ENCODE measurements around the gene EEF1G. TPM values are rescaled to one million over a fixed set of nuclear protein-coding genes. Genes with fewer than 3 reads are reported as not detected.

EEF1G gene
- total and polyA plus RNA-seq, 2 of the 13 experiments (the other 11 are each of a cell fraction or from before 2014, with no cell fraction given), result 1,787 to 2,144 TPM

DNA sequence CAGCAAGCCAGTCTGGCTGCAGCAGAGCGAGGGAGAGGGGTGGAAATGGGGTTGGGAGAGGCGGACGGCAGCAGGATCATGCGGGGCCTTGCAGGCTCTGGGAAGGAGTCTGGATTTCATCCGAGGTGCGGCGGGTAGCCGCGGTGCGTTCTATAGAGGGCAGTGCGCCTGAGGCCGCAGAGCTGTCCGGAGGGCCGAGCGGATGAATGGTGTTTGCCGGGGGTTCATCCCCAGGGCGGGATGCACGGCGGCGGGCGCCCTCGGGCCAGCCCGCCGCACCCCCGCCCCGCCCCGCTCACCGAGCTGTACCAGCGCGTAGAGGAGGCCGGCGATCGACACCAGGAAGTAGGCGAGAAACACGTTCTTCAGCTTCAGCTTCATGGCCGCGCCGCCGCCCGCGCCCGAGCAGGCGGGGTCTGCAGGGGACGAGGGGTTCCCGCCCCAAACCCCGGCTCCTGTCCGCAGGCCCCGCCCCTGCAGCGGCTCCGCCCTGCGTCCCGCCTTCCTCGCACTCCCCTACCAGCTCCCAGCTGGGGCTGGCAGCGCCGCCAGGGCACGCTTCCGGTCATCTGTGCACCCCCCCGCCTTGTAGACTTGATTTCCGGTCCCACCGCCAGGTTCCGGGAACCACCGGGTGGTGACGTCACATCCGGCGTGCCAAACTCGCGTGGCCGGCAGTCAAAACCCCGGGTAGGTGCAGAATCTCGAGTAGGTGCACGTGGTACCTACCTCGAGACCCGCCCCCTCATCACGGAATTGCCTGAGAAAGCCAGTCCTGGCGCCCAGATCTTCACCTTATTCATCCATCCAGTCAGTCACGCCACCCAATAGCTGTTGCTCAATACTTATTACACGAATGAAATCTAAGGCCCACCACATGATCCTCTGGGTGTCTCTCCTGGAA, 48.1 kb upstream of the EEF1G start, which contains the start of gene B3GAT3 (continued):
- TF ChIP-seq, protein P1, sequence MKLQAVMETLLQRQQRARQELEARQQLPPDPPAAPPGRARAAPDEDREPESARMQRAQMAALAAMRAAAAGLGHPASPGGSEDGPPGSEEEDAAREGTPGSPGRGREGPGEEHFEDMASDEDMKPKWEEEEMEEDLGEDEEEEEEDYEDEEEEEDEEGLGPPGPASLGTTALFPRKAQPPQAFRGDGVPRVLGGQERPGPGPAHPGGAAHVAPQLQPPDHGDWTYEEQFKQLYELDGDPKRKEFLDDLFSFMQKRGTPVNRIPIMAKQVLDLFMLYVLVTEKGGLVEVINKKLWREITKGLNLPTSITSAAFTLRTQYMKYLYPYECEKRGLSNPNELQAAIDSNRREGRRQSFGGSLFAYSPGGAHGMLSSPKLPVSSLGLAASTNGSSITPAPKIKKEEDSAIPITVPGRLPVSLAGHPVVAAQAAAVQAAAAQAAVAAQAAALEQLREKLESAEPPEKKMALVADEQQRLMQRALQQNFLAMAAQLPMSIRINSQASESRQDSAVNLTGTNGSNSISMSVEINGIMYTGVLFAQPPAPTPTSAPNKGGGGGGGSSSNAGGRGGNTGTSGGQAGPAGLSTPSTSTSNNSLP (IDR thresholded peaks at IDR 0.05; ENCODE audit: low read depth, low read length), result peak; percentile 49; the same call in 1 of the 2 replicates
- TF ChIP-seq ZNF672 (CRISPR knock-in tag; IDR thresholded peaks at IDR 0.05) (no peak), ZNF766 (CRISPR knock-in tag; IDR thresholded peaks at IDR 0.05; ENCODE audit: borderline replicate concordance) (peak; percentile 69; the same call in 1 of the 2 replicates), MED1 (CRISPR knock-in tag; IDR thresholded peaks at IDR 0.05) (peak; percentile 78), NCOA5 (CRISPR knock-in tag; IDR thresholded peaks at IDR 0.05) (no peak), ESRRA (CRISPR knock-in tag; IDR thresholded peaks at IDR 0.05; ENCODE audit: low read depth) (no peak; the same call in 1 of the 2 replicates), ZNF382 (CRISPR knock-in tag; IDR thresholded peaks at IDR 0.05; ENCODE audit: borderline replicate concordance) (no peak), KAT2B (IDR thresholded peaks at IDR 0.05; ENCODE audit: borderline replicate concordance, low read depth, low read length) (no peak), ZNF839 (CRISPR knock-in tag; IDR thresholded peaks at IDR 0.05; ENCODE audit: borderline replicate concordance) (no peak)
- TF ChIP-seq, protein P2, sequence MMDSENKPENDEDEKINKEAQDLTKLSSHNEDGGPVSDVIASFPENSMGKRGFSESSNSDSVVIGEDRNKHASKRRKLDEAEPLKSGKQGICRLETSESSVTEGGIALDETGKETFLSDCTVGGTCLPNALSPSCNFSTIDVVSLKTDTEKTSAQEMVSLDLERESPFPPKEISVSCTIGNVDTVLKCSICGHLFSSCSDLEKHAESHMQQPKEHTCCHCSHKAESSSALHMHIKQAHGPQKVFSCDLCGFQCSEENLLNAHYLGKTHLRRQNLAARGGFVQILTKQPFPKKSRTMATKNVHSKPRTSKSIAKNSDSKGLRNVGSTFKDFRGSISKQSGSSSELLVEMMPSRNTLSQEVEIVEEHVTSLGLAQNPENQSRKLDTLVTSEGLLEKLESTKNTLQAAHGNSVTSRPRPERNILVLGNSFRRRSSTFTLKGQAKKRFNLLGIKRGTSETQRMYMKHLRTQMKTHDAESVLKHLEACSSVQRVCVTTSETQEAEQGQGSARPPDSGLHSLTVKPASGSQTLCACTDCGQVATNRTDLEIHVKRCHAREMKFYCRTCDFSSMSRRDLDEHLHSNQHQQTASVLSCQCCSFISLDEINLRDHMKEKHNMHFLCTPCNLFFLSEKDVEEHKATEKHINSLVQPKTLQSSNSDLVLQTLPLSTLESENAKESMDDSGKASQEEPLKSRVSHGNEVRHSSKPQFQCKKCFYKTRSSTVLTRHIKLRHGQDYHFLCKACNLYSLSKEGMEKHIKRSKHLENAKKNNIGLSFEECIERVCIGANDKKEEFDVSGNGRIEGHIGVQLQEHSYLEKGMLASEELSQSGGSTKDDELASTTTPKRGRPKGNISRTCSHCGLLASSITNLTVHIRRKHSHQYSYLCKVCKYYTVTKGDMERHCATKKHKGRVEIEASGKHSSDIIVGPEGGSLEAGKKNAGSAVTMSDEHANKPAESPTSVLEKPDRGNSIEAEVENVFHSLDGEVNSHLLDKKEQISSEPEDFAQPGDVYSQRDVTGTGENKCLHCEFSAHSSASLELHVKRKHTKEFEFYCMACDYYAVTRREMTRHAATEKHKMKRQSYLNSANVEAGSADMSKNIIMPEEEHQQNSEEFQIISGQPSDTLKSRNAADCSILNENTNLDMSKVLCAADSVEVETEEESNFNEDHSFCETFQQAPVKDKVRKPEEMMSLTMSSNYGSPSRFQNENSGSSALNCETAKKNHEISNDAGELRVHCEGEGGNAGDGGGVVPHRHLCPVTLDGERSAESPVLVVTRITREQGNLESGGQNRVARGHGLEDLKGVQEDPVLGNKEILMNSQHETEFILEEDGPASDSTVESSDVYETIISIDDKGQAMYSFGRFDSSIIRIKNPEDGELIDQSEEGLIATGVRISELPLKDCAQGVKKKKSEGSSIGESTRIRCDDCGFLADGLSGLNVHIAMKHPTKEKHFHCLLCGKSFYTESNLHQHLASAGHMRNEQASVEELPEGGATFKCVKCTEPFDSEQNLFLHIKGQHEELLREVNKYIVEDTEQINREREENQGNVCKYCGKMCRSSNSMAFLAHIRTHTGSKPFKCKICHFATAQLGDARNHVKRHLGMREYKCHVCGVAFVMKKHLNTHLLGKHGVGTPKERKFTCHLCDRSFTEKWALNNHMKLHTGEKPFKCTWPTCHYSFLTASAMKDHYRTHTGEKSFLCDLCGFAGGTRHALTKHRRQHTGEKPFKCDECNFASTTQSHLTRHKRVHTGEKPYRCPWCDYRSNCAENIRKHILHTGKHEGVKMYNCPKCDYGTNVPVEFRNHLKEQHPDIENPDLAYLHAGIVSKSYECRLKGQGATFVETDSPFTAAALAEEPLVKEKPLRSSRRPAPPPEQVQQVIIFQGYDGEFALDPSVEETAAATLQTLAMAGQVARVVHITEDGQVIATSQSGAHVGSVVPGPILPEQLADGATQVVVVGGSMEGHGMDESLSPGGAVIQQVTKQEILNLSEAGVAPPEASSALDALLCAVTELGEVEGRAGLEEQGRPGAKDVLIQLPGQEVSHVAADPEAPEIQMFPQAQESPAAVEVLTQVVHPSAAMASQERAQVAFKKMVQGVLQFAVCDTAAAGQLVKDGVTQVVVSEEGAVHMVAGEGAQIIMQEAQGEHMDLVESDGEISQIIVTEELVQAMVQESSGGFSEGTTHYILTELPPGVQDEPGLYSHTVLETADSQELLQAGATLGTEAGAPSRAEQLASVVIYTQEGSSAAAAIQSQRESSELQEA (CRISPR knock-in tag; IDR thresholded peaks at IDR 0.05; ENCODE audit: not compliant biosample characterization), result no peak
- TF ChIP-seq, protein P3, sequence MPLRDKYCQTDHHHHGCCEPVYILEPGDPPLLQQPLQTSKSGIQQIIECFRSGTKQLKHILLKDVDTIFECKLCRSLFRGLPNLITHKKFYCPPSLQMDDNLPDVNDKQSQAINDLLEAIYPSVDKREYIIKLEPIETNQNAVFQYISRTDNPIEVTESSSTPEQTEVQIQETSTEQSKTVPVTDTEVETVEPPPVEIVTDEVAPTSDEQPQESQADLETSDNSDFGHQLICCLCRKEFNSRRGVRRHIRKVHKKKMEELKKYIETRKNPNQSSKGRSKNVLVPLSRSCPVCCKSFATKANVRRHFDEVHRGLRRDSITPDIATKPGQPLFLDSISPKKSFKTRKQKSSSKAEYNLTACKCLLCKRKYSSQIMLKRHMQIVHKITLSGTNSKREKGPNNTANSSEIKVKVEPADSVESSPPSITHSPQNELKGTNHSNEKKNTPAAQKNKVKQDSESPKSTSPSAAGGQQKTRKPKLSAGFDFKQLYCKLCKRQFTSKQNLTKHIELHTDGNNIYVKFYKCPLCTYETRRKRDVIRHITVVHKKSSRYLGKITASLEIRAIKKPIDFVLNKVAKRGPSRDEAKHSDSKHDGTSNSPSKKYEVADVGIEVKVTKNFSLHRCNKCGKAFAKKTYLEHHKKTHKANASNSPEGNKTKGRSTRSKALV (CRISPR knock-in tag; IDR thresholded peaks at IDR 0.05), result peak; percentile 37; the same call in 1 of the 2 replicates
- TF ChIP-seq, protein P4, sequence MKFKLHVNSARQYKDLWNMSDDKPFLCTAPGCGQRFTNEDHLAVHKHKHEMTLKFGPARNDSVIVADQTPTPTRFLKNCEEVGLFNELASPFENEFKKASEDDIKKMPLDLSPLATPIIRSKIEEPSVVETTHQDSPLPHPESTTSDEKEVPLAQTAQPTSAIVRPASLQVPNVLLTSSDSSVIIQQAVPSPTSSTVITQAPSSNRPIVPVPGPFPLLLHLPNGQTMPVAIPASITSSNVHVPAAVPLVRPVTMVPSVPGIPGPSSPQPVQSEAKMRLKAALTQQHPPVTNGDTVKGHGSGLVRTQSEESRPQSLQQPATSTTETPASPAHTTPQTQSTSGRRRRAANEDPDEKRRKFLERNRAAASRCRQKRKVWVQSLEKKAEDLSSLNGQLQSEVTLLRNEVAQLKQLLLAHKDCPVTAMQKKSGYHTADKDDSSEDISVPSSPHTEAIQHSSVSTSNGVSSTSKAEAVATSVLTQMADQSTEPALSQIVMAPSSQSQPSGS (CRISPR knock-in tag; IDR thresholded peaks at IDR 0.05), result peak; percentile 98
- TF ChIP-seq, protein P5, sequence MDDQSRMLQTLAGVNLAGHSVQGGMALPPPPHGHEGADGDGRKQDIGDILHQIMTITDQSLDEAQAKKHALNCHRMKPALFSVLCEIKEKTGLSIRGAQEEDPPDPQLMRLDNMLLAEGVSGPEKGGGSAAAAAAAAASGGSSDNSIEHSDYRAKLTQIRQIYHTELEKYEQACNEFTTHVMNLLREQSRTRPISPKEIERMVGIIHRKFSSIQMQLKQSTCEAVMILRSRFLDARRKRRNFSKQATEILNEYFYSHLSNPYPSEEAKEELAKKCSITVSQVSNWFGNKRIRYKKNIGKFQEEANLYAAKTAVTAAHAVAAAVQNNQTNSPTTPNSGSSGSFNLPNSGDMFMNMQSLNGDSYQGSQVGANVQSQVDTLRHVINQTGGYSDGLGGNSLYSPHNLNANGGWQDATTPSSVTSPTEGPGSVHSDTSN (CRISPR knock-in tag; IDR thresholded peaks at IDR 0.05; ENCODE audit: borderline replicate concordance), result no peak

Data from HepG2 (cell line).